SK-N-SH (cell line): ENCODE data around the gene CACNG4. TPM values are rescaled to one million over a fixed set of nuclear protein-coding genes. Genes with fewer than 3 reads are reported as not detected.

Experiments
- CTCF ChIA-PET: fragments of 300-600, 350-600 bp; formaldehyde crosslinking; extraction: SDS; loops from one replicate; lab custom pipeline; 2021; lab: Yijun Ruan, JAX
- POLR2A ChIA-PET: fragments of 350-600 bp; sonication (Branson Sonifier 250); formaldehyde crosslinking; extraction: SDS; loops from one replicate; lab custom pipeline; 2020; ENCODE audit warnings: antibody characterized with exemption, inconsistent platforms; lab: Yijun Ruan, JAX
- DNase-seq: peaks from one replicate; pipeline ENCODE4 v3.0.0; 2012
- H2AFZ ChIP-seq: fragments of 200-600 bp; sonication (generic); 2 replicates; pipeline ENCODE4 v1.8.1; 2016; ENCODE audit warnings: antibody characterized with exemption, mild to moderate bottlenecking, low read depth
- H3F3A ChIP-seq: fragments of 200-600 bp; sonication (generic); replicated peaks from 2 replicates; pipeline ENCODE3; 2016; ENCODE audit warnings: antibody characterized with exemption, mild to moderate bottlenecking; ENCODE audit not compliant: insufficient read depth
- H3K27ac ChIP-seq, 2 experiments: fragments of 200-500 bp in 1 of 2; fragments of 200-600 bp in 1 of 2; sonication (Bioruptor generic) in 1 of 2; sonication (generic), shearing (Covaris generic) in 1 of 2; 2 replicates each; pipeline versions ENCODE4 v1.5.1 to v1.6.1; 2014 to 2016; ENCODE audit warnings: low read depth in 2 of 2, inconsistent platforms in 1 of 2, low read length in 1 of 2, mild to moderate bottlenecking in 1 of 2, mixed read lengths in 1 of 2
- H3K27me3 ChIP-seq: fragments of 200-600 bp; sonication (generic), shearing (Covaris generic); 2 replicates; pipeline ENCODE4 v1.6.1; 2016; ENCODE audit warnings: mixed run types; ENCODE audit not compliant: insufficient read depth
- H3K36me3 ChIP-seq, 2 experiments: fragments of 200-500 bp in 1 of 2; fragments of 200-600 bp in 1 of 2; sonication (Bioruptor generic) in 1 of 2; sonication (generic) in 1 of 2; replicated peaks in 1 of 2; 2 replicates each; pipeline versions ENCODE3 to v1.5.1; 2014 to 2016; ENCODE audit warnings: low read length in 1 of 2, mild to moderate bottlenecking in 1 of 2; ENCODE audit not compliant: insufficient read depth in 2 of 2, control insufficient read depth in 1 of 2
- H3K4me1 ChIP-seq, 2 experiments: fragments of 200-500 bp in 1 of 2; fragments of 200-600 bp in 1 of 2; sonication (Bioruptor generic) in 1 of 2; sonication (generic), shearing (Covaris generic) in 1 of 2; 2 replicates each; pipeline versions ENCODE4 v1.5.1 to v1.6.1; 2014 to 2016; ENCODE audit warnings: low read depth in 1 of 2, low read length in 1 of 2, mixed run types in 1 of 2; ENCODE audit not compliant: insufficient read depth in 2 of 2, control insufficient read depth in 1 of 2
- H3K4me2 ChIP-seq: fragments of 200-600 bp; sonication (generic), shearing (Covaris generic); 2 replicates; pipeline ENCODE4 v1.6.1; 2017; ENCODE audit warnings: mixed run types
- H3K4me3 ChIP-seq, 2 experiments: fragments of 200-500 bp in 1 of 2; fragments of 200-600 bp in 1 of 2; sonication (Bioruptor generic) in 1 of 2; sonication (generic), shearing (Covaris generic) in 1 of 2; 2 replicates each; pipeline versions ENCODE4 v1.5.1 to v1.8.1; 2014 to 2016; ENCODE audit warnings: low read depth in 2 of 2, inconsistent platforms in 1 of 2, low read length in 1 of 2, mild to moderate bottlenecking in 1 of 2, mixed read lengths in 1 of 2, moderate library complexity in 1 of 2
- H3K79me2 ChIP-seq: fragments of 200-600 bp; sonication (generic); 2 replicates; pipeline ENCODE4 v1.8.1; 2017; ENCODE audit warnings: mild to moderate bottlenecking; ENCODE audit not compliant: insufficient read depth
- H3K9ac ChIP-seq: fragments of 200-600 bp; sonication (generic); 2 replicates; pipeline ENCODE4 v1.6.1; 2017; ENCODE audit warnings: mixed run types
- H3K9me2 ChIP-seq: fragments of 200-600 bp; sonication (generic); 2 replicates; pipeline ENCODE4 v1.6.1; 2017; ENCODE audit warnings: mixed run types
- H3K9me3 ChIP-seq: fragments of 200-600 bp; sonication (generic); 2 replicates; pipeline ENCODE4 v1.6.1; 2017; ENCODE audit warnings: mixed run types, mild to moderate bottlenecking, moderate library complexity
- H4K20me1 ChIP-seq: fragments of 200-600 bp; sonication (generic); 2 replicates; pipeline ENCODE4 v1.6.1; 2017; ENCODE audit warnings: mild to moderate bottlenecking, mixed run types; ENCODE audit not compliant: insufficient read depth
- ELF1 ChIP-seq: IDR thresholded peaks from 2 replicates; pipeline ENCODE4 v1.4.0; 2012
- EZH2phosphoT487 ChIP-seq: fragments of 200-600 bp; sonication (generic); IDR thresholded peaks from 2 replicates; pipeline ENCODE4 v1.6.1; 2017; ENCODE audit warnings: low read depth, mixed run types, mild to moderate bottlenecking, antibody characterized with exemption, moderate library complexity, borderline replicate concordance
- FOXJ3 ChIP-seq: sonication (generic); formaldehyde crosslinking; IDR thresholded peaks from 2 replicates; pipeline ENCODE4 v1.5.1; 2020; ENCODE audit warnings: mild to moderate bottlenecking, missing genetic modification reagents
- FOXM1 ChIP-seq: IDR thresholded peaks from 2 replicates; pipeline ENCODE4 v1.4.0; 2012; ENCODE audit warnings: low read depth, mild to moderate bottlenecking
- GABPA ChIP-seq: IDR thresholded peaks from 2 replicates; pipeline ENCODE4 v1.4.0; 2012; ENCODE audit warnings: low read depth, mild to moderate bottlenecking
- IRF3 ChIP-seq: fragments of 150-350 bp; IDR thresholded peaks from 2 replicates; pipeline ENCODE4 v1.6.1; 2016; ENCODE audit warnings: mild to moderate bottlenecking, low read depth, low read length
- PBX3 ChIP-seq: IDR thresholded peaks from 2 replicates; pipeline ENCODE4; 2012
- POLR2AphosphoS5 ChIP-seq: IDR thresholded peaks from 2 replicates; pipeline ENCODE4 v1.6.1; 2012; ENCODE audit warnings: low read depth, low read length
- RFX5 ChIP-seq: IDR thresholded peaks from 2 replicates; pipeline ENCODE4 v1.6.1; 2012; ENCODE audit warnings: mild to moderate bottlenecking, improper control_type of control experiment, low read length
- SIN3A ChIP-seq: IDR thresholded peaks from 2 replicates; pipeline ENCODE4 v1.6.1; 2012; ENCODE audit warnings: low read depth, mild to moderate bottlenecking, low read length, moderate library complexity, borderline replicate concordance
- USF1 ChIP-seq: IDR thresholded peaks from 2 replicates; pipeline ENCODE4 v1.4.0; 2012; ENCODE audit warnings: low read depth, borderline replicate concordance
- WGBS: methylation state at CpG from one replicate; pipeline ENCODE4 v1.1.6; 2017; ENCODE audit warnings: low lambda C conversion rate; 5-methylcytosine and 5-hydroxymethylcytosine counted together
- polyA plus RNA-seq, 3 experiments: library from polyadenylated mRNA; depleted of rRNA; stranded (reverse); fragments of >200 nt; gene quantifications; 2 replicates each; pipeline ENCODE4 v1.2.3, GENCODE V29; 2012
- TF ChIP-seq, protein P1 (sequence below): IDR thresholded peaks from 2 replicates; pipeline ENCODE4 v1.6.1; 2012; ENCODE audit warnings: mild to moderate bottlenecking, low read depth, low read length, moderate library complexity

The CACNG4 gene
- polyA plus RNA-seq, 1 of the 3 experiments (the other 2 are of a cell fraction): 13.2 TPM

DNA sequence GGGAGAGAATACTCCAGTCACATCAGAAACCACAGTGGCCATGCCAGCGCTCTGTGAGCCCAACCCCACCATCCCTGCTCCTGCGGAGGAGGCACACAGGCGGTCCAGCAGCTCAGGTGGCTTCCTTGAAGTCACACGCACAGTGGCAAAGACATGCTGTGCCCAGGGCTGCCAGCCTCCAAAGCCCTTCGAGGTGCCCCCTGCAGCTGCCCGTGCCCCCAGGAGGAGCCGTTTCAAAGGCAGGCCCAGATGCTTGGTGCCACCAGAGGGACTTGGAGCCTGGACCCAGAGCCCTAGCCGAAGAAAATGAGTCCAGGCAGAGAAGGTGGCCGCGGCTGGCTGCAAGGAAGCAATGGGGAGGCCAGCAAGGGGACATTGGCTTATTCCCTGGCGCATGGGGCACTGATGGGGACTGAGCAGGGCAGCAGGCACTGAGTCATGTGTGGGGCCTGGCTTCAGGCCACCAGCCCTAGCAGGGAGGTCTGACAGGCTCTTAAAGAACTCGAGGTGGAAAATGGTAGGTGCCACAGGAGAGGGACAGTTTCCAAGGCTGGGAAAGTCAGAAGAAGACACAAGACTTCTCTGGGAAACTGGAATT lies 62.6 kb downstream of the CACNG4 start:
- peaks cover 0 to 7% of the 10 kb centered on the region in 2 experiments; a peak in 1 of 4 replicates for H3K4me1 ChIP-seq
- H3F3A ChIP-seq: no peaks in the 10 kb centered on the region
- CTCF ChIA-PET: interaction anchor here (0.9 to 1.6 kb wide), 2 partner anchors 12 to 126 kb away, joined by 3 read pairs; no protein-coding TSS in a partner anchor
- 85% methylated on average over 11 of the region's 12 CpGs for WGBS
- TF ChIP-seq USF1: no peak
- no peak for TF ChIP-seq RFX5
- TF ChIP-seq FOXM1: no peak
- TF ChIP-seq POLR2AphosphoS5: no peak
- TF ChIP-seq, all 33 proteins: peak for 0
- no peak overlapping the region for H3K4me2 ChIP-seq
- H3K79me2 ChIP-seq: no peaks in the 10 kb centered on the region
- H3K36me3 ChIP-seq: no peaks in the 10 kb centered on the region
- no peak for DNase-seq
- no peaks in the 10 kb centered on the region for H4K20me1 ChIP-seq
- H2AFZ ChIP-seq: no peak overlapping the region
- POLR2A ChIA-PET: no interaction called here
- H3K27ac ChIP-seq: peak overlapping the region in 1 of 2 experiments; percentile 4; a peak in 1 of 4 replicates
- H3K4me3 ChIP-seq: no peak overlapping the region
- H3K9ac ChIP-seq: no peak overlapping the region
- no peaks in the 10 kb centered on the region for H3K27me3 ChIP-seq
- H3K9me2 ChIP-seq: no peaks in the 10 kb centered on the region
- no peaks in the 10 kb centered on the region for H3K9me3 ChIP-seq

GRCh38 chr17:67030641-67031040 lies 66.1 kb downstream of the CACNG4 start:
- H3K27me3 ChIP-seq: no peaks in the 10 kb centered on the region
- no peak overlapping the region for H3K4me2 ChIP-seq
- H3K79me2 ChIP-seq: no peaks in the 10 kb centered on the region
- no peak overlapping the region for H3K27ac ChIP-seq
- H3K4me3 ChIP-seq: no peak overlapping the region
- no peaks in the 10 kb centered on the region for H4K20me1 ChIP-seq
- no peaks in the 10 kb centered on the region for H3F3A ChIP-seq
- no peak overlapping the region for H3K9ac ChIP-seq
- POLR2A ChIA-PET: interaction anchor here (0.8 to 1.2 kb wide), 3 partner anchors 10 to 46 kb away, joined by 3 to 4 read pairs (median 3); no protein-coding TSS in a partner anchor
- H3K9me3 ChIP-seq: no peaks in the 10 kb centered on the region
- no peaks in the 10 kb centered on the region for H3K9me2 ChIP-seq
- no peak overlapping the region for H2AFZ ChIP-seq
- no peaks in the 10 kb centered on the region; a peak in 1 of 4 replicates for H3K4me1 ChIP-seq
- no peak for DNase-seq
- CTCF ChIA-PET: interaction anchor here (1.0 to 1.7 kb wide), 6 partner anchors 11 to 303 kb away, joined by 3 to 6 read pairs (median 3); no protein-coding TSS in a partner anchor
- TF ChIP-seq USF1: no peak
- no peak for TF ChIP-seq FOXJ3 (CRISPR knock-in tag)
- TF ChIP-seq EZH2phosphoT487: no peak
- TF ChIP-seq, protein P1, sequence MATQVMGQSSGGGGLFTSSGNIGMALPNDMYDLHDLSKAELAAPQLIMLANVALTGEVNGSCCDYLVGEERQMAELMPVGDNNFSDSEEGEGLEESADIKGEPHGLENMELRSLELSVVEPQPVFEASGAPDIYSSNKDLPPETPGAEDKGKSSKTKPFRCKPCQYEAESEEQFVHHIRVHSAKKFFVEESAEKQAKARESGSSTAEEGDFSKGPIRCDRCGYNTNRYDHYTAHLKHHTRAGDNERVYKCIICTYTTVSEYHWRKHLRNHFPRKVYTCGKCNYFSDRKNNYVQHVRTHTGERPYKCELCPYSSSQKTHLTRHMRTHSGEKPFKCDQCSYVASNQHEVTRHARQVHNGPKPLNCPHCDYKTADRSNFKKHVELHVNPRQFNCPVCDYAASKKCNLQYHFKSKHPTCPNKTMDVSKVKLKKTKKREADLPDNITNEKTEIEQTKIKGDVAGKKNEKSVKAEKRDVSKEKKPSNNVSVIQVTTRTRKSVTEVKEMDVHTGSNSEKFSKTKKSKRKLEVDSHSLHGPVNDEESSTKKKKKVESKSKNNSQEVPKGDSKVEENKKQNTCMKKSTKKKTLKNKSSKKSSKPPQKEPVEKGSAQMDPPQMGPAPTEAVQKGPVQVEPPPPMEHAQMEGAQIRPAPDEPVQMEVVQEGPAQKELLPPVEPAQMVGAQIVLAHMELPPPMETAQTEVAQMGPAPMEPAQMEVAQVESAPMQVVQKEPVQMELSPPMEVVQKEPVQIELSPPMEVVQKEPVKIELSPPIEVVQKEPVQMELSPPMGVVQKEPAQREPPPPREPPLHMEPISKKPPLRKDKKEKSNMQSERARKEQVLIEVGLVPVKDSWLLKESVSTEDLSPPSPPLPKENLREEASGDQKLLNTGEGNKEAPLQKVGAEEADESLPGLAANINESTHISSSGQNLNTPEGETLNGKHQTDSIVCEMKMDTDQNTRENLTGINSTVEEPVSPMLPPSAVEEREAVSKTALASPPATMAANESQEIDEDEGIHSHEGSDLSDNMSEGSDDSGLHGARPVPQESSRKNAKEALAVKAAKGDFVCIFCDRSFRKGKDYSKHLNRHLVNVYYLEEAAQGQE: no peak
- no peak for TF ChIP-seq PBX3
- TF ChIP-seq IRF3: no peak
- TF ChIP-seq ELF1: no peak
- TF ChIP-seq GABPA: no peak
- TF ChIP-seq SIN3A: no peak
- H3K36me3 ChIP-seq: no peaks in the 10 kb centered on the region
- WGBS: 90% methylated on average over 20 of the region's 21 CpGs
